Measurements from ENCODE around the gene LIMA1. TPM values are rescaled to one million over a fixed set of nuclear protein-coding genes. Genes with fewer than 3 reads are reported as not detected.
"Not testable (repeated sequence)": the region's sequence is repeated elsewhere in the genome, so short reads cannot be mapped to it uniquely, and the experiment has no call there.

LIMA1 gene
- total RNA-seq, 1 donor from 2014 or later = 54.3 TPM

- not testable (repeated sequence) for H3K27ac ChIP-seq (ENCODE audit: low read depth, low read length); H3K9ac ChIP-seq (ENCODE audit: low read depth in 1 of 3, low read length in 3 of 3); H3K9me3 ChIP-seq (ENCODE audit: control insufficient read depth in 3 of 3, low read length in 3 of 3); H3K4me1 ChIP-seq (ENCODE audit: control insufficient read depth in 3 of 3, insufficient read depth in 3 of 3, low read length in 3 of 3); H3K4me3 ChIP-seq (ENCODE audit: low read length in 3 of 3); H3K36me3 ChIP-seq (ENCODE audit: control insufficient read depth in 3 of 3, insufficient read depth in 3 of 3, low read length in 3 of 3); H3K27me3 ChIP-seq (ENCODE audit: control insufficient read depth in 3 of 3, insufficient read depth in 3 of 3, low read length in 3 of 3)
These were observed 7.4 kb upstream of the LIMA1 start for GRCh38 chr12:50290692-50291091.

DNA sequence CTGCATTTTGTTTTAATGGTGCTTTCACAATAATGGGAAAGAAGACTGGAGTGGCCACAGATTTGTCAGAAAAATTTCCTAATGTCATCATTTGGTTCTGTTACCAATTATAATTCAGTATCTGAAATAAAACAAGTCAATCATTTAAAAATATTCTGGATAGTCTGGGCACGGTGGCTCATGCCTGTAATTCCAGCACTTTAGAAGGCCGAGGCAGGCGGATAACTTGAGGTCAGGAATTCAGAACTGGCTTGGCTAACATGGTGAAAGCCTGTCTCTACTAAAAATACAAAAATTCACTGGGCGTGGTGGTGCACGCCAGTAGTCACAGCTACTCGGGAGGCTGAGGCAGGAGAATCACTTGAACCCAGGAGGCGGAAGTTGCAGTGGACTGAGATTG, 4.0 kb upstream of the LIMA1 start:
- Histone ChIP-seq H3K4me3 (ENCODE audit: low read length in 3 of 3) (no peak overlapping the region), H3K9ac (ENCODE audit: low read depth in 1 of 3, low read length in 3 of 3) (no peak overlapping the region), H3K27ac (ENCODE audit: low read depth, low read length) (no peak overlapping the region), H3K36me3 (ENCODE audit: control insufficient read depth in 3 of 3, insufficient read depth in 3 of 3, low read length in 3 of 3) (no peaks in the 10 kb centered on the region), H3K9me3 (ENCODE audit: control insufficient read depth in 3 of 3, low read length in 3 of 3) (no peaks in the 10 kb centered on the region), H3K4me1 (ENCODE audit: control insufficient read depth in 3 of 3, insufficient read depth in 3 of 3, low read length in 3 of 3) (peaks cover 13 to 27% (median 15%) of the 10 kb centered on the region in 3 donors), H3K27me3 (ENCODE audit: control insufficient read depth in 3 of 3, insufficient read depth in 3 of 3, low read length in 3 of 3) (no peaks in the 10 kb centered on the region)

DNA sequence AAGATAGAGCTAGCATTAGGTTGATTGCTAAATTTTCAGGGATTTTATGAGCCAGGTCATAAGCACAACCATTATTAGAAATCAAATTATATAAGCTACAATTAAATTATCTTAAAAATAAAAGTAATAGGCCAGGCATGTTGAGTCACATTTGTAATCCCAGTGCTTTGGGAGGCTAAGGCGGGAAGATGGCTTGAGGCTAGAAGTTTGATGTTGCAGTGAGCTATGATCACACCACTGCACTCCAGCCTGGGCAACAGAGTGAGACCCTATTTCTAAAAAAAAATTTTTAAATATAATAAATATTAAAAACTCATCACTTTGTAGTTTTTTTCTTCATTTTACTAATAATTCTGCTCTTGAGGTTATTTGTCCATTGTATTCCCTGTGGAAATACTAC, 1.9 kb upstream of the LIMA1 start:
- peaks cover 13 to 27% (median 15%) of the 10 kb centered on the region in 3 donors for H3K4me1 ChIP-seq (ENCODE audit: control insufficient read depth in 3 of 3, insufficient read depth in 3 of 3, low read length in 3 of 3)
- H3K4me3 ChIP-seq (ENCODE audit: low read length in 3 of 3) = peak overlapping the region in 1 of 3 donors; percentile 41
- H3K27ac ChIP-seq (ENCODE audit: low read depth, low read length) = no peak overlapping the region
- no peaks in the 10 kb centered on the region for H3K27me3 ChIP-seq (ENCODE audit: control insufficient read depth in 3 of 3, insufficient read depth in 3 of 3, low read length in 3 of 3)
- H3K9ac ChIP-seq (ENCODE audit: low read depth in 1 of 3, low read length in 3 of 3) = no peak overlapping the region
- peaks cover 0 to 3% (median 0%) of the 10 kb centered on the region in 3 donors for H3K36me3 ChIP-seq (ENCODE audit: control insufficient read depth in 3 of 3, insufficient read depth in 3 of 3, low read length in 3 of 3)
- H3K9me3 ChIP-seq (ENCODE audit: control insufficient read depth in 3 of 3, low read length in 3 of 3) = no peaks in the 10 kb centered on the region

DNA sequence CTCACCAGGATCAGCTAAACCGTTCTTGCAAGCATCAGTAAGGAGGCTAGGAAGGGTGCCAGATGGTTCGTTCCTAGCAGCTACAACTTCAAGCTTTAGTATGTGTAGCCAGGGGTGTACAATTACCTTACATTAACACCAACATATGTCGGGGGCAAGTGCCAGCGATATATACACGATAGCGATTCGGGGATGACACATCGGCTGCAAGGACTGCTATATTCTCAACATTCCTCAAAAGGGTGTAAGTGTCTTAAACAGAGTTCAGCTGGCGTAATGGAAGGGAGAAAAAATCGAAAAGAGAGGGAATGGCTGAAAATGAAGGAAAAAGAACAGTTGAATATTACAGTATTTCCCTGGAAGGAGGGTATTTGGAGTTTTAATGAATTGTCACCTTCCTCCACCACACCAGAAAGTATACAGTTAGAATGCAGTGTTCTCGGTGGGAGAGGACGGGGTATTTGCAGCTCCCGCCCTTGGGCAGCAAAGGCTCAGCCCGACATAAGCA, 545 bp downstream of the LIMA1 start:
- peak overlapping the region; percentile 97 to 99 (median 98) for H3K4me3 ChIP-seq (ENCODE audit: low read length in 3 of 3)
- peak overlapping the region; percentile 89 to 98 (median 97) for H3K9ac ChIP-seq (ENCODE audit: low read depth in 1 of 3, low read length in 3 of 3)
- H3K27me3 ChIP-seq (ENCODE audit: control insufficient read depth in 3 of 3, insufficient read depth in 3 of 3, low read length in 3 of 3) = no peaks in the 10 kb centered on the region
- peaks cover 0 to 3% (median 0%) of the 10 kb centered on the region in 3 donors for H3K36me3 ChIP-seq (ENCODE audit: control insufficient read depth in 3 of 3, insufficient read depth in 3 of 3, low read length in 3 of 3)
- peak overlapping the region; percentile 87 for H3K27ac ChIP-seq (ENCODE audit: low read depth, low read length)
- H3K4me1 ChIP-seq (ENCODE audit: control insufficient read depth in 3 of 3, insufficient read depth in 3 of 3, low read length in 3 of 3) = peaks cover 13 to 27% (median 15%) of the 10 kb centered on the region in 3 donors
- H3K9me3 ChIP-seq (ENCODE audit: control insufficient read depth in 3 of 3, low read length in 3 of 3) = no peaks in the 10 kb centered on the region

- H3K4me1 ChIP-seq (ENCODE audit: control insufficient read depth in 3 of 3, insufficient read depth in 3 of 3, low read length in 3 of 3) = peaks cover 14 to 22% (median 14%) of the 10 kb centered on the region in 3 donors
- H3K27ac ChIP-seq (ENCODE audit: low read depth, low read length) = no peak overlapping the region
- peaks cover 0 to 3% (median 0%) of the 10 kb centered on the region in 3 donors for H3K36me3 ChIP-seq (ENCODE audit: control insufficient read depth in 3 of 3, insufficient read depth in 3 of 3, low read length in 3 of 3)
- no peaks in the 10 kb centered on the region for H3K27me3 ChIP-seq (ENCODE audit: control insufficient read depth in 3 of 3, insufficient read depth in 3 of 3, low read length in 3 of 3)
- no peak overlapping the region for H3K4me3 ChIP-seq (ENCODE audit: low read length in 3 of 3)
- H3K9ac ChIP-seq (ENCODE audit: low read depth in 1 of 3, low read length in 3 of 3) = no peak overlapping the region
- no peaks in the 10 kb centered on the region for H3K9me3 ChIP-seq (ENCODE audit: control insufficient read depth in 3 of 3, low read length in 3 of 3)
These were observed 3.8 kb downstream of the LIMA1 start for GRCh38 chr12:50279501-50279900.

DNA sequence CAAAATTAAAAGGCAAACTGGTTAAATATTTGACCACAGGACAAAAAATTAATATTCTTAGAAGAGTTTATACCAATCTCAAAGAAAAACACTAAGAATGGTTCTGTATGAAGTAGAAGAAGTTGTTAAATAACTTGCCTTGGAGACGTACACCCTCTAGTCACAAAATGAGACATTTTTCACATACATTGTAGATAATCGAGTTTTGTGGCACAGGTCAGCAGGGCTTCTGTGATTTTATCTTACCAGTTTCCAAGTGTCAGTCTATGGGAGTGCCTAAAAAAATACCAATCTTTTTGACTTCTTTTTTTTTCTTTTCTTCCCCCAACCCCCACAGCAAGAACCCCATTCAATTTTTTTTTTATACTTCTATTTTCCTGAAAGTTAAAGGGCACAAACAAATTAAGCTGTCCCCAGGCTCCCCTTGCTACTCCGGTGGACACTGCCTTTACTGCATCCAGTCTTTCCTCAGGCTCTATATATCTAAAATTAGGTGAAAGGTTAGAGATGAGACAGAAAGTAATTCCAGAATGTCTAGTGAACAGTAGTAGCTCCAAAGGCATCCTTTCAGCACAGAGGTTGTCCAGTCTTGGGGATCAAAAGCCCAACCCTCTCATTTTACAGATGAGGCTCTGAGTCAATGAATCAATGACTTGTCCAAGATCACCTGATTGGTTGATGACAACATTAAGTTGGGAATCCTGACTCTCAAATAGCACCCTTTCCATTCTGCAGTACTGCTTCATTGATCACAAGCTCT, 6.2 kb downstream of the LIMA1 start:
- Histone ChIP-seq H3K4me3 (ENCODE audit: low read length in 3 of 3) (no peak overlapping the region), H3K4me1 (ENCODE audit: control insufficient read depth in 3 of 3, insufficient read depth in 3 of 3, low read length in 3 of 3) (peaks cover 4 to 7% (median 6%) of the 10 kb centered on the region in 3 donors), H3K27me3 (ENCODE audit: control insufficient read depth in 3 of 3, insufficient read depth in 3 of 3, low read length in 3 of 3) (no peaks in the 10 kb centered on the region), H3K9me3 (ENCODE audit: control insufficient read depth in 3 of 3, low read length in 3 of 3) (no peaks in the 10 kb centered on the region), H3K27ac (ENCODE audit: low read depth, low read length) (no peak overlapping the region), H3K36me3 (ENCODE audit: control insufficient read depth in 3 of 3, insufficient read depth in 3 of 3, low read length in 3 of 3) (peaks cover 0 to 3% (median 0%) of the 10 kb centered on the region in 3 donors), H3K9ac (ENCODE audit: low read depth in 1 of 3, low read length in 3 of 3) (no peak overlapping the region)

DNA sequence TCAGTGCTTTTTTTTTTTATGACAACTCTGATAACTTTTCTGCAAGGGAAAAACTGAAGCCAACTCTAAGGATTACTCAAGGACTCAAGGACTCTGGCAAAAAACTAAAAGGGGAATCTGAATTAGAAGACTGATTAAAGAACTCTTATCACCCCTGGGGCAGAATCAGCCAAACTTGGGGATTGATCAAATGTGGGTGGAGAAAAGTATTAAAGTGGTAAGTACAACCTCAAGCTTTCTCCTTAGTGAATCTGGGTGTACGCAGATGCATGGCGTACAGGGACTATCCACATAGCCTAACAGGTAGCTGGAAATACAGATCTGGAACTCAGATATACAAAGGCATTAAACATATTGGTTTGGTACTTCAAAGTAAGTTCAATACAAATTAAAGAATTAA, 7.3 kb downstream of the LIMA1 start:
- H3K4me1 ChIP-seq (ENCODE audit: control insufficient read depth in 3 of 3, insufficient read depth in 3 of 3, low read length in 3 of 3) = peaks cover 4 to 7% (median 6%) of the 10 kb centered on the region in 3 donors

GRCh38 chr12:50275556-50275955, 7.8 kb downstream of the LIMA1 start:
- Histone ChIP-seq H3K27ac (ENCODE audit: low read depth, low read length) (no peak overlapping the region), H3K4me1 (ENCODE audit: control insufficient read depth in 3 of 3, insufficient read depth in 3 of 3, low read length in 3 of 3) (peaks cover 4 to 7% (median 6%) of the 10 kb centered on the region in 3 donors), H3K4me3 (ENCODE audit: low read length in 3 of 3) (no peak overlapping the region), H3K36me3 (ENCODE audit: control insufficient read depth in 3 of 3, insufficient read depth in 3 of 3, low read length in 3 of 3) (peaks cover 0 to 2% (median 0%) of the 10 kb centered on the region in 3 donors), H3K9ac (ENCODE audit: low read depth in 1 of 3, low read length in 3 of 3) (no peak overlapping the region), H3K9me3 (ENCODE audit: control insufficient read depth in 3 of 3, low read length in 3 of 3) (no peaks in the 10 kb centered on the region), H3K27me3 (ENCODE audit: control insufficient read depth in 3 of 3, insufficient read depth in 3 of 3, low read length in 3 of 3) (no peaks in the 10 kb centered on the region)

More for the DNA sequence above, 7.3 kb downstream of the LIMA1 start:
- Histone ChIP-seq H3K9ac (ENCODE audit: low read depth in 1 of 3, low read length in 3 of 3) (no peak overlapping the region), H3K27me3 (ENCODE audit: control insufficient read depth in 3 of 3, insufficient read depth in 3 of 3, low read length in 3 of 3) (no peaks in the 10 kb centered on the region), H3K36me3 (ENCODE audit: control insufficient read depth in 3 of 3, insufficient read depth in 3 of 3, low read length in 3 of 3) (peaks cover 0 to 3% (median 0%) of the 10 kb centered on the region in 3 donors), H3K27ac (ENCODE audit: low read depth, low read length) (peak overlapping the region; percentile 8), H3K9me3 (ENCODE audit: control insufficient read depth in 3 of 3, low read length in 3 of 3) (no peaks in the 10 kb centered on the region), H3K4me3 (ENCODE audit: low read length in 3 of 3) (no peak overlapping the region)

DNA sequence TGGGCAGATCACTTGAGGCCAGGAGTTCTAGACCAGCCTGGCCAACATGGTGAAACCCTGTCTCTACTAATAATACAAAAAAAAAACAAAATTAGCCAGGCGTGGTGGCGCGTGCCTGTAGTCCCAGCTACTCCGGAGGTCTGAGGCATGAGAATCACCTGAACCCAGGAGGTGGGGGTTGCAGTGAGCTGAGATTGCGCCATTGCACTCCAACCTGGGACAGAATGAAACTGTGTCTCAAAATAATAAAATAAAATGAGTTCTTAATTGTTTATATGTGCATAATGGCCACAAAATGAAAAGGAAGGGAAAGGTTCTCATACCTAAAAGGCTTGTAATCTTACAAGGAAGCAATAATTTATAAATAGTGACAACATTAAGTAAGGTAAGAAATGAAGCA, 8.2 kb downstream of the LIMA1 start:
- not testable (repeated sequence) for H3K9ac ChIP-seq (ENCODE audit: low read depth in 1 of 3, low read length in 3 of 3); H3K9me3 ChIP-seq (ENCODE audit: control insufficient read depth in 3 of 3, low read length in 3 of 3); H3K27ac ChIP-seq (ENCODE audit: low read depth, low read length); H3K27me3 ChIP-seq (ENCODE audit: control insufficient read depth in 3 of 3, insufficient read depth in 3 of 3, low read length in 3 of 3); H3K36me3 ChIP-seq (ENCODE audit: control insufficient read depth in 3 of 3, insufficient read depth in 3 of 3, low read length in 3 of 3); H3K4me3 ChIP-seq (ENCODE audit: low read length in 3 of 3); H3K4me1 ChIP-seq (ENCODE audit: control insufficient read depth in 3 of 3, insufficient read depth in 3 of 3, low read length in 3 of 3)

DNA sequence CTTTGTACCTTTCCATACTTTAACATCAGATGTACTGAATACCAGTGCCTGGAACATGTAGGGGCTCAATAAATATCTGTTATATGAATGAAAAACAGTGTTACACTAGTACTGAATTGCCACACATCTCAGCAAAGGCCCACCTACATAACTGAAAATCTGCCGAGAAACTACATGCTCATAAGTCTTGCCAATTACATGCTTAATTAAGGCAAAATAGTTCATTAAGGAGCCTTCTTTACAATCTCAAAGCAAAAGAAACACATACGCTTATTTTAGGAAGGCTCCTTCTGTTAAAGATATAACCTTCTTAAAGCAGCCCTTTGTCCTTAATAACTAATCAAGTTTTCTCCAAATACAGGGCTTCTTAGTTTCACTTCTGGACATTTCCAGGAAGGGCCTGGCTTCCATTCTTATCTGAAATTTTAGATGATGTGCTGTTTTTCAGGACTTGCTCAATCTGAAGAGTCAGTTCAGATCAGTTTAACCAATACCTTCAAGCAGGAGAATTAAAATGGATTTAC, 11.5 kb downstream of the LIMA1 start:
- Histone ChIP-seq H3K9me3 (ENCODE audit: control insufficient read depth in 3 of 3, low read length in 3 of 3) (no peaks in the 10 kb centered on the region), H3K27me3 (ENCODE audit: control insufficient read depth in 3 of 3, insufficient read depth in 3 of 3, low read length in 3 of 3) (no peaks in the 10 kb centered on the region), H3K36me3 (ENCODE audit: control insufficient read depth in 3 of 3, insufficient read depth in 3 of 3, low read length in 3 of 3) (no peaks in the 10 kb centered on the region), H3K4me1 (ENCODE audit: control insufficient read depth in 3 of 3, insufficient read depth in 3 of 3, low read length in 3 of 3) (peaks cover 0 to 3% (median 0%) of the 10 kb centered on the region in 3 donors), H3K27ac (ENCODE audit: low read depth, low read length) (peak overlapping the region; percentile 70), H3K4me3 (ENCODE audit: low read length in 3 of 3) (peak overlapping the region in 1 of 3 donors; percentile 8), H3K9ac (ENCODE audit: low read depth in 1 of 3, low read length in 3 of 3) (peak overlapping the region; percentile 18 to 57 (median 33))

Measured in skeletal muscle tissue (tissue), 4 donors.